ENCODE measurements around the gene IL7R.
"Not testable (repeated sequence)": the region's sequence is repeated elsewhere in the genome, so short reads cannot be mapped to it uniquely, and the experiment has no call there.

IL7R gene

DNA sequence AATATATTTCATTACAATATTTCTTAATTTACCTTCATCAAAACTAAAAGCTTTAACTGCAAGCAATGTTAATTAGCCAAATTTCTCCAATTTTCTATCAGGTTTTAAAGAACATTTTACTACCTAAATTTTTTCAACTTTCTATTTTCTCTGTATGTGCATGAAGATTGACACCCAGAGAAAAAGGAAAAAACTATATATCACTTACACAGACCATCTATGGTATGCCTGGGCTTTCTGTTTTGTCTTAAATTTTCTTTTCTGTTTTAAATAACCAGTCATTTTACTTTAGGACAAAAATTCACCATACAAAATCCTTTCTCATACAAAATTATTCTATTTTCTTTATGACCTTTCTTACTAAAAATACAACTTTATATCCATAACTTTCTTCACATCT, 13.8 kb upstream of the IL7R start:
- no peak for DNase-seq

DNA sequence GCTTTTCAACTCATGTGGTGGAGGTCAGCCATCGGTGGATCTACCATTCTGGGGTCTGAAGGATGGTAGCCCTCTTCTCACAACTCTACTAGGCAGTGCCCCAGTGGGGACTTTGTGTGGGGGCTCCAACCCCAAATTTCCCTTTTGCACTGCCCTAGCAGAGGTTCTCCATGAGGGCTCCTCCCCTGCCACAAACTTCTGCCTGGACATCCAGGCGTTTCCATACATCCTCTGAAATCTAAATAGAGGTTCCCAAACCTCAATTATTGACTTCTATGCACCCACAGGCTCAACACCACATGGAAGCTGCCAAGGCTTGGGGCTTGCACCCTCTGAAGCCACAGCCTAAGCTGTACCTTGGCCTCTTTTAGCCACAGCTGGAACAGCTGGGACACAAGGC, 11.2 kb upstream of the IL7R start:
- not testable (repeated sequence) for DNase-seq

DNA sequence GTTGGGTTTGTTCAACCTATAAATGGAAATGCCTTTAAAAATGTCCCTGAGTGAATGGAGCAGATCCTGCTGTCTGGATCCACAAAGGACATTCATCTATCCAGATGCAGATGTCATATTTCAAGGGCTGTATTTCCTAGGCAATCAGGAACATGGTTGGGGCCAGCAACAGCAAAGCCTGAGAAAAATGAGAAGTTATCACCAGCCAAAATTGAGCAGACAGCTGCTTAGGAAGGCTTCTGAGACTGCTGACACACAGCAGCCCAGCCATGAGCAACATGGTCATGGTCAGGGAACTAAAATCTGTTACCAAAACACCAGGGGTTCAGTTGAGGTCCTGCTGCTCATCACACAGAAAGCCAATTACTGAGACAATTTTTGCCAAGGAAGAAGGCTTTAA, 9.2 kb upstream of the IL7R start:
- DNase-seq, result no peak

DNA sequence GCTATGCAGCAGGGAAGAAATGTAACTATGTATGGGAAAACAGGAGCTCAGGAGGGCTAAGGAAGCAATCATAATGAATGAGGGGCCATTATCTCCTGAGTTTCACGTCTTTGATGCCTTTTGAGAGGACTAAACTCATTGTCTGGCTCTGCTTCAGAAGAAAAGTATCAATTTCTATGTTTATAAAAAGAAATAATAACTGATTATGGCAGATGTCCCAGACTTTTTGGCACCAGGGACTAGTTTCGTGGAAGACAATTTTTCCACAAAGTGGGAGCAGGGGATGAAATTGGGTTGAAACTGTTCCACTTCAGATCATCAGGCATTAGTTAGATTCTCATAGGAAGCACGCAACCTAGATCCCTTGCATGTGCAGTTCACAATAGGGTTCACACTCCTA, 8.7 kb upstream of the IL7R start:
- no peak for DNase-seq

DNA sequence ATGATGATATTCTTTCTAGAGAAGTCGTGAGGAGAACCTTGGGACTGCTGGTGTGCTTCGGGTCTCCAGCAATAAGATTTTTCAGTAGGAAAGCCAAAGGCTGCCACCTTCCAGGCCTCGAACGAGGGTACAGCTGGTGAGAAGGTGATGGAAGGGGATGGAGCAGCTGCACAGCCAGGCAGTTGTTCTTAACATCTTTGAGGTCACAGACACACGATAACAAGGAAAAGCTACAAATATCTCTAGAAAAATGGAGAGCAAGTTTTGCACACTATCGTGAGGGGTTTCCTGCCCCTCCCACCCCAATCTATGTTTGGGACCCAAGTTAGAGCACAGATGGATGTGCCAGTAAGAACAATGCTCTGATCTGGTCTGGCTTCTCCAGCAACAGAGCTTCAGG, 6.8 kb upstream of the IL7R start:
- no peak for DNase-seq

DNA sequence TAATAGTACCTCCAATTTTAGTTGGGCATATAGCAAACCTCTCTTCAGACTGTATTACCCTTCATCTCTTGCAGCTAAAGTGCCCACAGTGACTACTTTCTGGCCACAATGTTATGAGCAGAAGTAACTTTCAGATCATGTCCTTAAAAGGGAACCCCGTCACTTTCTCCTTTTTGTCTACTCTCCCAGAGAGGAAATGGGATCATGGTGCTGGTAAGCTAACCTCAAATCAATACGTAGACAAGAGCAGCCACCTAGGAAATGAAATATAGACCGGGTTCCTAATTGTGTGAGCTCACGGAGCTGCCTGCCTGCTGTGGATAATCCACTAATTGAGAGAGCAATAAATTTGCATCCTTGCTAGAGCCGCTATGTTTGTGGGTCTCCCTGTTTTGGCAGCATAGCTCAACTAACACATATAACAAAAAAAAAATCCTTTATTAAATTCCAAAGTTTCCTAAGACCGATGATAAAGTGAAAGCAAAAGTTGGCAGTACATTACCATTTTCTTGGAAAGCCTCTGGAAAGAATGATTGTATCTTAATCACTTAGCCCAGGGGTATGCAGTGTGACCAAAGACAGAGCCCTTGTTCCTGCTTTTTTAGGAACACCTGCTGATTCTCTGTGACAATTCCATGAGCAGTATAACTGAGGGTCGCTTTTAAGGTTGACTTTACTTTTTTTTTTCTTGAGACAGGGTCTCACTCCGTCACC, 5.6 kb upstream of the IL7R start:
- DNase-seq, result no peak

DNA sequence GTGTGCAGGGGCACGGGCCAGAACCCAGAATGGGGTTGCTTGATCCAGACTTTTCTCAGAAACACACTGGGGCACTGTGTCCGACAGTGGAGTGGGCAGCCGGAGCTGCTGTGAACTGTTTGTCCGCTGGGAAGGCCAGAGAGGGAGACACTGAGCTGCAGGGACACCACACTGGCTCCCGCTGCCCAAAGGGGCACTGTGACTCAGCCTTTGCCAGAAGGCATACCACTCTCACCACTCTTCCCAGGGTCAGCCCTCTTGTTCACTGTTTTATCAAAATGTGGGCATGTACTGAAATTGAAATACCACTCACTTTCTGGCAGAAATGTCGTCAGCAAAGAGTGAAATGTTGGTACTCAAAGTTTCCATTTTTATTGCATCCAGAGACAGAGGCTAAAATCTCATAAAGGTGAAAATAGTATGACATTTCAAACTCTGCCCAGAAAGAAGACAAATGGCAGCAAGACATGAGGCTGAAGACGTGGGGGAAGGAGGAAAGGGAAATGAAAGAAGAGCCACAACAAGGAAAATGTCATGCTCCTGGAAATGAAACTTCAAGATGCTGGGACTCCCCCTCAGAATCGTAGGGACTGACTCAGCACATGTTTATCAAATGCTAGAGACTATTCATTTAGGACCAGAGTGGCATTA, 4.5 kb upstream of the IL7R start:
- no peak for DNase-seq

DNA sequence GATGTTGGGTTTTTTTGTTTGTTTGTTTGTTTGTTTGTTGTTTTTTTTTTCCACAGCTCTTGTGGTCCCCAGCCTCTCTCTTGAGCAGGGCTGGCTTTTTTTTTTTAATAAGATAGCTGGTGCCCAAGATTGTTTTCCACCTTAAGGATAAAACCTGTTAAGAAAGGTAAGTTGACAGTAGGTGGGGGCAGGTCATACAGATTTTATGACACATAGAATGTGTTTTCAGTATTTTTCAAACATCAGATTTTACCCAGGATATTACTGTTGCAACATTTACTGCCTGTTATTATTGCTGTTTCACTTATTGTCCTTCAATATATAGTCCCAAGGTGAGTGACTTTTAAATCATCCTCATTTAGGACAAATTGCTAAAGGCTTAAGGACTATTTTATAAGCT, 3.9 kb upstream of the IL7R start:
- DNase-seq, result no peak

DNA sequence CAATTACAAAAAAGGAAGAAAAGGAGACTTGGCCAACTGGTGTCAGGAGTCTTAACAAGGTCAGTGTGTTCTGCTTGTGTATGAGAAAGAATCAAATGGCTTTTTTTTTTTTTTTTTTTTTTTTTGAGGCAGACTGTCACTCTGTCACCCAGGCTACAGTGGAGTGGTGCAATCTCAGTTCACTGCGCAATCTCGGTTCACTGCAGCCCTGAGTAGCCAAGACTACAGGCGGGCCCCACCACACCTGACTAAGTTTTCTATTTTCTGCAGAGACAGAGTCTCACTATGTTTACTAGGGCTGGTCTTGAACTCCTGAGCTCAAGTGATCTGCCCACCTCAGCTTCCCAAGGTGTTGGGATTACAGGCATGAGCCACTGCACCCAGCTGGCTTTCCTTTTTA, 3.1 kb upstream of the IL7R start:
- DNase-seq, result no peak

DNA sequence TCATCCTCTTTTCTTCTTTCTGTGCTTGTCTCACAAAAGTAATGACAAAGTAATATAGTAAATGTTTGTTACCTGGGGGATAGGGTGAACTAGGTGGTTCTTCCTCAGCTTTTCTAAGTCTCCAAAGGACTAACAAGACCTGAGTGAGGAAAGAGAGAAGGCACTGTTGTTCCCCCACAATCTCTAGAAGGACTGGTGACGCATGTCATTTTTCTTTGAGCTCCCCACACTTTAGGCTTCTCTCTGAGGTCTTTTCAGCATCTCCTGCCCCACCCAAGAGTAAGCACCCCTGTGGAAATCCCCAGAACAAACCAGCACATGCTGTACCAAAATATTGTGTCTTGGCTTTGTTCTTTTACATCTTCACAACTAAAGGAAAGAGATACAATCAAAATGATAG, 2.4 kb upstream of the IL7R start:
- DNase-seq, result no peak

DNA sequence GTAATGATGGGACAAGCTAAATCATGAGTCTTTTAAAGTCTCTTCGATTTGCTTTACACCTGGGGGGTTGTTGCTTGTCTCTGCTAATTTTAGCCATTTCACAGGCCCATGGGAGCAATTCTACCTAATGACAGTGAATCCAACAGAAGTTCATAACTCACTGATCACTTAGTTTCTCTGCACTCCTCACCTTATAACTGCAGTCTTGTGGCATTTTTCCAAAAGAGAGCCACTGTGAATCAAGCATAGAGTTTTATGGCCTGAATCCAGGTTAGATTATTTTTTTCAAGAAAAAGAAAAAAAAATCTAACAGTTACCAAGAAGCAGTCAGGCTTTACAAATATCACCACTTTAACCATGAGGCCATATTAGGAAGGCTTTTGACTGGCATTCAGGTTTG, 1.5 kb upstream of the IL7R start:
- DNase-seq, result no peak

DNA sequence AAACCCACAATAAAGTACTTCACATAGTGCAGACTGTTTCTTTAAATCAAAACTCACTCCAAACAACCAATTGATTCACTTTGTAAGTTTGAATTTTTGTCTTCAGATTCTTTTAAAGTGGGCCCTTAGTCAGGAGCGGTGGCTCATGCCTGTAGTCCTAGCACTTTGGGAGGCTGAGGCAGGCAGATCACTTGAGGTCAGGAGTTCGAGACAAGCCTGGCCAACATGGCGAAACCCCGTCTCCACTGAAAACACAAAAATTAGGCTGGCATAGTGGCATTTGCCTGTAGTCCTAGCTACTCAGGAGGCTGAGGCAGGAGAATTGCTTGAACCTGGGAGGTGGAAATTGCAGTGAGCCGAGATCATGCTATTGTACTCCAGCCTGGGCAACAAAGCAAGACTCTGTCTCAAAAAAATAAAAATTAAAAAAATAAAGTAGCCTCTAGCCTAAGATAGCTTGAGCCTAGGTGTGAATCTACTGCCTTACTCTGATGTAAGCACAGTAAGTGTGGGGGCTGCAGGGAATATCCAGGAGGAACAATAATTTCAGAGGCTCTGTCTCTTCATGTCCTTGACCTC, 416 bp upstream of the IL7R start:
- not testable (repeated sequence) for DNase-seq

DNA sequence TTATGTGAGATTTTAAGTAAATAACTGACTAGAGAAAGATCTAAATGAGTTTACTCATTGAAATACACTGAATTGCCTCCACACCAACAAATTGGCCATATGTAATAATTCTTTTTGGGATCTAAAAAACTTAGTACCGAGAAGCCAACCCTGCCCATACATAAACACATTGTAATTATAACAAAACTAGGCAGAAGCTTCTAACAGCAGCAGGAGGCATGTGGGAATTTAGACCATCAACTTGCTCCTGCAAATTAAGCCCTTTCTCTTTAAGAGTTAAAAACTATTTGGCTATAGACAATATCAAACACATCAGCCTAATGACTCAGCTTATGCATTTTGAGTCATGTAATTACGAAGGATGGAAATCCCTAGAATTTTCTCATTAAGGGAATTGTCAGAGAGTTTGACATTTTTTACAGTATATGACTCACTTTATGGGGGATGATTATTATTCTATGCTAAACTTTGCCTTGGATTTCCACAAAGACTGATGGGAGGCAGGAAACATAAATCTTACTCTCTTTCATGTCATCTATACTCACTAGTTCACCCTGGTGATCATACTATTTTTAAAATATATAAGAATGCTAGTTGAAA, 1.0 kb downstream of the IL7R start:
- no peak for DNase-seq

DNA sequence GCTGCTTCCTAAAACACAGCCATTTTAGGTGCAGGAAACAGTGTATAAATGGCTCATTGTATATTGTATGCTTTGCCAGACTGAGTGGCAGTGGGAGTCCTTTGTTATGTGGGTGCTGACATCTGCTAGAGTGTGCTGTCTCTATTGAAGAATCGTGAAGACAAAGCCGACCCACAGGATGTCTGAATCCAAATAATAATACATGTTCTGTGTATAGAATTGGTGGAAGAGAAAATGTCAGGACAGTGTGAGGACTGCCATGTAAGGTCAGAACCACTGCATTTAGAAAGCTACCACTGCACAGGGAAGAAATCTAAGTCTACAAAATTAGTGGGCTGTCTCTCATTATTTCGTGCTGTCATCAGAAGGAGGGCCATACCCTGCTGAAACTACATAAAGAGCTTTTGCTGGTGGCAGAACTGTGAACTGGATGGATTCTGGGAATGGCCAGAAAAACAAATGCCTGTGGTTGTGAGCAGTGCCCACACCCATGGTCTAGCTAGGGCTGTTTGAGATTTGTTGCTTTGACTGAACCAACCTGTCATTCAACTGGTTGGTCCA, 2.5 kb downstream of the IL7R start:
- no peak for DNase-seq

DNA sequence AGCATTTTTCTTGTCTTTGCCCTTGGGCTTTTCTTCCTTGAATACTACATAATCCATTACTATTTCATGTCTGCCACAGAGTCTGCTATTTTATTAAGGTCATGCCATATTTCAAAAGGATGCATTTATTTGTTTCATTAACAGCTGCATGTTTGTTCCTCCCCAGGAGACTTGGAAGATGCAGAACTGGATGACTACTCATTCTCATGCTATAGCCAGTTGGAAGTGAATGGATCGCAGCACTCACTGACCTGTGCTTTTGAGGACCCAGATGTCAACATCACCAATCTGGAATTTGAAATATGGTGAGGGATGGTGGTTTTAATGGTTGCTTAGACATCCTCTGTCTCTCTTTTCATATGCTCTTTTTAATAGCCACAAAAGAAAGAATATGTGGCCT, 4.0 kb downstream of the IL7R start:
- no peak for DNase-seq

DNA sequence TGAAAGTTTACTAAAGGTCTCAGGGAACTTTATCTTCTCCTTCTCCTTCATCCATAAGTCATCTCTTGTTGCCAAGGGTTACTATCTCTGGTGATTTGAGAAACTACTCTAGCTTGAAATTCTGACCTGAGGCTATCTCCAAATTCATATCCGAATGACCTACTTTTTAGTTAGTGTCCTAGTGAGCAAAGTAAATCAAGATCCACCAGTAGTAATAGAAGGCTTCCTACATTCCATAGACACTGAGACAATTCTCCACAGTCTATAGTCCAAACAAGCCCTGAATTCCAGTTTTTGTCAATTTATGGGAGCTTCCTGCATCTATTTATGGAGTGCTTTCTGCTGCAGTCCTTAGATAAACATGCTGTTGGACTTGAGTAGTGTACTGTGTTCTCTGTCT, 5.0 kb downstream of the IL7R start:
- no peak for DNase-seq

DNA sequence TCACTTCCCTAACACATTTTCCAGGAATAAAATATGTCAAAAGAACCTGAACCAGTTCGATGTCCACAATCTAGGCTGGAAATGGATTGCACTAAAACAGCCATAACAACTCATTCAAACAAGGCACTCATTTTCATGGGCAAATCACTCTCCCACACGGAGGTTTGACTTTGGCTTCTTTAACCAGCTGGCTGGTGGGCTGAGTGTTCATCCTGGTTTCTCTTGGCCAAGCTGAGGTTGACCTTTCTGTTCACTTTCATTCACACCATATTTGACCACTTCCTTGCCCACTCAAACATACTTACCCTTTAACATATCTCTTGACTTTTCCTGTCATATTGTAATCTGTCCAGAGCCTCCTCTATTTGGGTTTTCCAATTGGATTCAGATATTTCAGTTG, 5.4 kb downstream of the IL7R start:
- DNase-seq, result no peak

DNA sequence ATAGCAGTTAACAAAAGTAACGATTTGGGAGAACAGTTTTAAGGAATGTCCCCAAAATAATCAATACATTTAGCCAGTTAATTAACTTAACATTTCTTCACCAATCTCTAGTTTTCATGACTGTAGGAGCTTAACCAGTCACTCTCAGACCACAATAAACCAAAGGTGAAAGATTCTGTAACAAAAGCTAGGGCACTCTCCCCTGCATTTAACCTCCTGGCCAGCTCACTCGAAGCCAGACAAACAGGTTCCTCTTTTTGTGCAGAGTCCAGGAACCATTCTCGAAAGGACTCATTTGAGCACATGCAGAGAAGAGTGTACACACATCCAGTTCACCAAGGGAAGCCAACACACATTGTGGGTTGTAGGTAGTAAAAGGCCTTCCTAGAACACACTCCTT, 6.5 kb downstream of the IL7R start:
- DNase-seq, result no peak

DNA sequence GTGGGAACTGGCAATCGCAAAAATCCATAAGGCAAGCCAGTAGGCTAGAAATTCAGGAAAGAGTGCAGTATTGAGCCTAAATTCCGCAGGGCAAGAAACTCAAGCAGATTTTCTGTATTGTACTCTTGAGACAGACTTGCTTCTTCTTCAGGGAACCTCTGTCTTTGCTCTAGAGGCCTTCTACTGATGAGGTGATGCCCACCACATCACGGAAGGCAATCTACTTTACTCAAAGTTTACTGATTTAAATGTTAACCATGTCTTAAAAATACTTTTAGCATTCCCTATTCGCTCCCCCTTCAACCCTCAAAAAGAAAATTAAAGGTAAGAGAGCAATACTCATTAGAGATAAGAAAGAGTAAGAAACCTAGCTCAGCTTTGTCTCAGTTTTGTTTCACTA, 11.3 kb downstream of the IL7R start:
- DNase-seq, result no peak

DNA sequence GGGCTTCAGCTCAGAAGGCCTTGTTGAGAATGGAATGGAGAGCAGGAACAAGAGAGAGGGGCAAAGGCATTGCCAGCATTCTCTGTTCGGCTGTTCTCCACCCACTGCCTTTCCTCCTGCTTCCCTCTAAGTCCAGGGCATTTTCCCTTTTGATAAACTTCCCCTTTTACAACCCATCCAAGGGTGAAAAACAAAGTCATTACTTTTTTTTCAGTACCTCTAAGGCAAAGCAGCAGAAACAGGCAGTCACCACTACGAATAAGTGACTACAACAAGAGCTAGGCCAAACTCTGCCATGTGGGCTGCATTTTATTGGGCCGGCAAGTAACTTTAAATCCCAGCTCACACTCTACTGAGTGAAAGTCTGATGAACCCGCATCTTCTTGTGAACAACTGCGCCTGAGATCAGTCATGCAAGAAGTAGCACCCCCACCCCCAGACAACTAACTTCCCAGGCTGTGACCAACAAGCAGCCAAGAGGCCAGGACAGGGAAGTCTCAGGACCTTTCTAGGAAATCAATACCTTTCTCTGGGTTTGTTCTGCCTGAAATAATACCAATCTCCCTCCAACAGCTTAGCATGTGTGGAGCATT, 13.1 kb downstream of the IL7R start:
- DNase-seq, result no peak

DNA sequence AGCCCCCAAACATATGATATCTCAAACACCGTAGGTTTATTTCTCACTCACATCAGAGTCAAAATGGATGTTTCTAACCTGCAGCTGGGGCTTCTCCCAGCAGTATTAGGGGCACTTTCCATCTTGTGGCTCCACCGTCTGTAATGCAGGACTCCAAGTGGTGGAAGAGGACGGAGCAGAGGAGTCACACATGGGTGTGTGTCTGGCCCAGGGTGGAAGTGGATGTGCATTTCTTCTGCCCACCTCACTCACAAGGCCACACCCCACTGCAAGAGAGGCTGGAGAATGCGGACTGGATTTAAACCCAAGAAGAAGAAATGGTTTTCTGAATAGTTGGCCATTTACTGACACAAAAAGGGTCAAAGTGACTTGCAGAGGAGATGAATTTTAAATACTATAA, 13.9 kb downstream of the IL7R start:
- DNase-seq, result no peak

DNA sequence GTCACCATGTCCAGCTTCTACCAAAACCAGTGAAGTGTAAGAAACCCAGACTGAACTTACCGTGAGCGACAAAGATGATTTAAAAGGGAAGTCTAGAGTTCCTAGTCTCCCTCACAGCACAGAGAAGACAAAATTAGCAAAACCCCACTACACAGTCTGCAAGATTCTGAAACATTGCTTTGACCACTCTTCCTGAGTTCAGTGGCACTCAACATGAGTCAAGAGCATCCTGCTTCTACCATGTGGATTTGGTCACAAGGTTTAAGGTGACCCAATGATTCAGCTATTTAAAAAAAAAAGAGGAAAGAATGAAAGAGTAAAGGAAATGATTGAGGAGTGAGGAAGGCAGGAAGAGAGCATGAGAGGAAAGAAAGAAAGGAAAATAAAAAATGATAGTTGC, 19.8 kb downstream of the IL7R start:
- DNase-seq, result no peak

DNA sequence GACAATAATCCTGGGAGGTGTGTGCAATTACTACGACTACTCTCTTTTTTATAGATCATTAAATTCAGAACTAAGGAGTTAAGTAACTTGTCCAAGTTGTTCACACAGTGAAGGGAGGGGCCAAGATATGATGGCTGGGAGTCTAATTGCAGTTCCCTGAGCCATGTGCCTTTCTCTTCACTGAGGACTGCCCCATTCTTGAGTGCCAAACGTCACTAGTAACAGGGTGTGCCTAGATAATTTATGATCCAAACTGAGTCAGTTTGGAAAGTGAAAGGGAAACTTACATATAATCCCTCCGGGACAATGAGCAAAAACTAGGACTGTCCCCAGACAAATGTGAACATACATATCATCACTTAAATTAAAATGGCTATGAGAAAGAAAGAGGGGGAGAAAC, 20.2 kb downstream of the IL7R start:
- no peak for DNase-seq

DNA sequence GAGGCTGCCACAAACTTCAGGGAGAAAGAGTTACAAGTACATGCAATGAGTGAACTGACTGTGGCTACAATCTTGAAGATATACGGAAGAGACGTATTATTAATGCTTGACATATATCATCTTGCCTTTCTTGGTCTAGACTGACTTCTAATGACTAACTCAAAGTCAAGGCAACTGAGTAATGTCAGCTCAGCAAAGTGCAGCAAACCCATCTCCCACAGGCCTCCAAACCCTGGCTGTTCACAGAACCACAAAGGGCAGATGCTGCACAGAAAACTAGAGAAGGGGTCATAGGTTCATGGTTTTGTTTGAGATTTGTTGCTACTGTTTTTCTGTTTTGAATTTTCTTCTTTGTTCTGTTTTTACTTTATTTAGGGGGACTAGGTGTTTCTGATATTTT, 21.0 kb downstream of the IL7R start:
- DNase-seq, result no peak

Data from SHP77 treated with DMSO at 0.1 percent for 48 hours (cell line).